Measurements from ENCODE around the gene PSKH1.
A peak's percentile ranks its signal among the peaks of the same experiment; 100 is the strongest.
"Not testable (repeated sequence)": the region's sequence is repeated elsewhere in the genome, so short reads cannot be mapped to it uniquely, and the experiment has no call there.

The PSKH1 gene

DNA sequence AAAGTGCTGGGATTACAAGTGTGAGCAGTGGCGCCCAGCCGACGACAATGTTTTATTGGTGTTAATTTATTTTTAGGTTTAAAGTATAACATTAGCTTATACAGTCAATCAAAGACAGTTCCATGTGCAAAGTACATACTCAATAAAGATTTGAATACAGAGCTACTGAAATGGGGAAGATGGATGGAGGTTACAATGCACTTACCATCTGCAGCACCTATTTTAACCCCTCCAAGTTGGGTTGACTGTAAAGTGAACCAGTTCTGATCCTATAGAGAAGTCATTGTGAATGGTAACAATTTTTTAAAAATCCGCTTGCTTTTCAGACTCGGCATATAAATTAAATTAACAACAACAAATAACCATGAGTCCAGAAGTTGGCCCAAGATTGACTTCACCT is 679 bp upstream of the PSKH1 start:
- DNase-seq, result no peak

DNA sequence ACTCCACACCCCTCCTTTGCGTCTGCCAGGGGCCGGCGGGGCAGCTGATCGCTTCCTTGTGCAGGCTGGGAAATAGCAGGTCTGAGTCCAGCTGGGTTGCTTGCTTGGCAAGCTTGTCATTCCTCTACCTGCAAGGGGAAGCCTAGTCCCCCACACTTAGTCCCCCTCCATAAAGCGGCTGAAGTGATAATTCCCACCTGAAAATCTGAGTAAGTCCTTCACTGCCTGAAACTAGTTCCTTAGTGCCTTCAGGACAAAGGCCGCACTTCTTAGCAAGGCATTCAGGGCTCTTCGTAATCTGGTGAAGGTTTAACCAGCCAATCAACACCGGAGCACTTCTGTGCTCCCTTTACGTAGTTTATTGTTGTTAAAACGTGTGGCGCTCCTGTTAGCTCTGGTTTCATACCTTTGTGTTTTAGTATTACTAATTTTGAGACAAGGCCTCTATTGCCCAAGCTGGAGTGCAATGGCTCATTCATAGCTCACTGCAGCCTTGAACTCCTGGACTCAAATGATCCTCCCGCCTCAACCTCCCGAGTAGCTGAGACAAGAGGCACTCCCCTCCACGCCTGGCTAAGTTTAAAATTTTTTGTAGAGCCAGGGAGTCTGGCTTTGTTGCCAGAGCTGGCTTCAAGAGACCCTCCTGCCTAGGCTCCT is 817 bp downstream of the PSKH1 start:
- DNase-seq, result no peak

DNA sequence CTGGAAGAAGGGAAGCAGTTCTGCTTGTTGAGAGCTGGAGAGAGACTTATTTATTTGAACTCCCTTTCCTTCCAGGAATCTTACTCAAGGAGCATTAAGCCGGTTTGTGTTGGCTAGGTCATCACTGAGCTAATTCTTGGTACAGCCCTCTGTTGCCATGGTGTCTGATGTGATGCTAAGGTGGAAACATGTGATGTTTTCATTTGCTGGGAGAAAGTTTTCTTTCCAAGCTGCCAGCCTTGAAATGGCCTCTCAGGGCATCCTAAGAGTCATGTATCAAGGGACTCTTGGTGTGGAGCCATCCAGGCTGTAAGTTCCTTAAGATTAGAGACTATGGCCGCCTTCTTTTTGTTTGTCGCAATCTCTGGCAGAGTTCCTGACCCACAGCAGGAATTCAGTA is 4.2 kb downstream of the PSKH1 start:
- DNase-seq, result no peak

DNA sequence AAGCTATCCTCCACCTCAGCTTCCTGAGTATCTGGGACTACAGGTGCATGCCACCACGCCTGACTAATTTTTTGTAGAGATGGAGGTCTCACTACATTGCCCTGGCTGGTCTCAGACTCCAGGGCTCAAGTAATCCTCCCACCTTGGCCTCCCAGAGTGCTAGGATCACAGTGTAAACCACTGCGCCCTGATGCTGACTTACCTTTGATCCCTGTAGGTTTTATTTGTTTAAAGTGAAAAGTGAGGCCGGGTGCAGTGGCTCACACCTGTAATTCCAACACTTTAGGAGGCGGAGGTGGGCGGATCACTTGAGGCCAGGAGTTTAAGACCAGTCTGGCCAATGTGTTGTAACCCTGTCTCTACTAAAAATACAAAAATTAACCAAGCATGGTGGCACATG is 8.7 kb downstream of the PSKH1 start:
- DNase-seq, result no peak

DNA sequence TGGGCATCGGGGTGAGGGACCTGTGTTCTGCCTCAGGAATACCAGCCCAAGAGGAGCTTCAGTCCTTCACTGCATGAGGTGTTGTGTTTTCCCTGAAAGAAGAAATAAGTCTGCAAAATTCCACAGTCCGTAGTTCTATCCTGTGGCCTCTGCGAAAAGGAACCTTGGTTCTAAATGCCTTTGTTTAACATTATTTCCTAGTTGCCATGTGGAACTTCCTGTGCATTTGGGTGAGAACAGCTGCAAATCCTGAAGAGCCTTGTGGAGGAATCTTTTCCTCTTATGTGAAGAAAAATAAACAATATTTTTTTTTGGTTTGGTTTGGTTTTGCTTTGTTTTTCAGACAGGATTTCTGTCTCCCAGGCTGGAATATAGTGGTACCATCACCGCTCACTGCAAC is 9.8 kb downstream of the PSKH1 start:
- DNase-seq, result no peak

DNA sequence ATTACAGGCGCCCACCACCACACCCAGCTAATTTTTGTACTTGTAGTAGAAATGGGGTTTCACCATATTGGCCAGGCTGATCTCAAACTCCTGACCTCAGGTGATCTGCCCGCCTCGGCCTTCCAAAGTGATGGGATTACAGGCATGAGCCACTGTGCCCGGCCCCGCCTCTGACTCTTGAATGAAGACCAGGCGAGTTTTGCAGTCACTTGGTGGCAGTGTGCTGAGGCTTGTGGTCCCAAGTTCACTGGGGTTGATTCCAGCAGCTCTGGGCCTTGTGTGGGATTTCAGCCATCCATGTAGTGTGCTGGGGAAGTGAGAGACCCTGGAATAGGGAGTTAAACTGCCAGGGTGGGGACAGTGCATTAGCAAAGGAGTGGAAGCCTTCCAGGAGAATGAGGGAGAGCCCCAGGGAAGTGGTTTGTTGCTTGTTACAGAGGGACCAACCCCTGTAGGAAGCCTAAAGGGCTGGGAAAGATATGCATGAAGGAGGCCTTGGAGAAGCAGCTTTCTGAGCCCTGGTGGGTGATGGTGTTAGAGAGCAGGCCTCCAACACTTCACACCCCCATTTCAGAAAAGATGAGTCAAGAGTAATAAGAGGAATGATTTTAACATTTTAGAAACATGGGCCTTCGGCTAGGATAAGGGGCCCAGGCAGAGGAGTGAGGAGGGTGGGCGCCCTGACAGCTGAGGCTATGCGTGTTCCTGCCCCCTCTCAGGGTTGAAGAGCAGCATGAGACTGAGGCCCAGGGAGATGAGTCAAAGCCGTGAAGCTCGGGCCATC is 14.5 kb downstream of the PSKH1 start:
- no peak for DNase-seq

DNA sequence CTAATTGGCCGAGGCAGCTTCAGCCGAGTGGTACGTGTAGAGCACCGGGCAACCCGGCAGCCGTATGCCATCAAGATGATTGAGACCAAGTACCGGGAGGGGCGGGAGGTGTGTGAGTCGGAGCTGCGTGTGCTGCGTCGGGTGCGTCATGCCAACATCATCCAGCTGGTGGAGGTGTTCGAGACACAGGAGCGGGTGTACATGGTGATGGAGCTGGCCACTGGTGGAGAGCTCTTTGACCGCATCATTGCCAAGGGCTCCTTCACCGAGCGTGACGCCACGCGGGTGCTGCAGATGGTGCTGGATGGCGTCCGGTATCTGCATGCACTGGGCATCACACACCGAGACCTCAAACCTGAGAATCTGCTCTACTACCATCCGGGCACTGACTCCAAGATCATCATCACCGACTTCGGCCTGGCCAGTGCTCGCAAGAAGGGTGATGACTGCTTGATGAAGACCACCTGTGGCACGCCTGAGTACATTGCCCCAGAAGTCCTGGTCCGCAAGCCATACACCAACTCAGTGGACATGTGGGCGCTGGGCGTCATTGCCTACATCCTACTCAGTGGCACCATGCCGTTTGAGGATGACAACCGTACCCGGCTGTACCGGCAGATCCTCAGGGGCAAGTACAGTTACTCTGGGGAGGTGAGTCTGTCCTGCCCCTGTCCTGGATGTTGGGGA is 16.1 kb downstream of the PSKH1 start:
- DNase-seq, result no peak

DNA sequence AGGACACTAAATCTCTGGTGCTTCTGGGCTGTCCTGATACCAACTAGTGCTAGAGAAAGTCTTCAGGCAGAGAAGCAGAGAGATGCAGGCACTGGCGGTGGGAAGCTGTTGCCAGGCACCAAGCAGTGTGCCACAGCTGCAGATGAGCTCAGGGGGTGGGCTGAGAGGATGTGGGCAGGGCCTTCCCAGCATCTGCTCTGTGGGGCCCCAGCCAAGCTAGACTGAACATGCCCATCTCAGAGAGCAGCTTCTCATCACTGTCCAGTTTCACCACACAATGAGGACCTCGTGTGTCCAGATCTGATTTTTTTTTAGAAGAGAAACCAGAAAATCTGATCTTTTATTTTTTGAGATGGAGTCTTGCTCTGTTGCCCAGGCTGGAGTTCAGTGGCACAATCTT is 17.1 kb downstream of the PSKH1 start:
- DNase-seq, result peak; percentile 40

DNA sequence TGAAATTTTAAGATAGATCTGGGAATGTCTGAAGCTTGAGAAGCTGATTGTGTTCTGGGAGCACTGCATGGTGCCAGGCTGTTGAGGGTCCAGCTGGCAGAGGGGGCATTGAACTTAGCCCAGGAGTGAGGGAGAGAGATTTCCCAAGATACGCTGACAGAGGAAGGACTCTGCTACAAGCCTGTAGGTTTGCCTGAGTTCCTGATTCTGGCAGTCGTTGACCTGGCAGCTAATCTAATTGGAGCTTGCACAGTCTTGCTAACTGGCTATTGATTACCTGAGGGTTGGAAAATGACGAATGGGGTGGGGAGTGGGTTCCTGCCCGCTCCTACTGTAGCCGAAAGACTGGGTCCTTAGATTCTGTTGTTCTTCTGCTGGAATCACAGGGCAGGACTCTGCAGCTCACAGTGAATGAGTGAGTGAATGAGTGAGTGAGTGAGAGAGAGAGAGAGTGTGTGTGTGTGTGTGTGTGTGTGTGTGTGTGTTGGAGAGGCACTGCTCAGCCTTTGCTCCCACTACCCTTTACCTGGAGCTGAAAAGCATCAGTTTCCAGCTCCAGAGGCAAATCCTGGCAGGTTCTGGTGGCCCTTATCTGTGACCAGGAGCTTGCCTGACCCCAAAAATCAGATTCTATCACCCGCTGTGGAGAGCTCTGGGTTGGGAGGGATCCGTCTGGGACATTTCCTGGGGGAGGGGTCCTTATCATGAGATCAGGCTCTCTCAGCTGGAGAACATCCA is 21.9 kb downstream of the PSKH1 start:
- DNase-seq, result no peak

DNA sequence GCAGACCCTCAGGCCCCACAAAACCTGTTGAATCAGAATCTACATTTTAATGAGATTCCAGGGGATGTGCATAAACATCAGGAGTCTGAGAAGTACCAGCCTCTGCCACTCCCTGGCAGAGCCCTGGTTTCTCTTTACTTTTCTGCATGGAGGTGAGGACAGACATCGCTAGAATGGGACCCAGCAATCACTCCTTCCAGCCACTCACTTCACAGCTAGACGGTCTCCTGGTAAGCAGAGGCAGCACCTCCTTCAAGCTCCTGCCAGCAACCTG is 22.4 kb downstream of the PSKH1 start:
- DNase-seq, result not testable (repeated sequence)

DNA sequence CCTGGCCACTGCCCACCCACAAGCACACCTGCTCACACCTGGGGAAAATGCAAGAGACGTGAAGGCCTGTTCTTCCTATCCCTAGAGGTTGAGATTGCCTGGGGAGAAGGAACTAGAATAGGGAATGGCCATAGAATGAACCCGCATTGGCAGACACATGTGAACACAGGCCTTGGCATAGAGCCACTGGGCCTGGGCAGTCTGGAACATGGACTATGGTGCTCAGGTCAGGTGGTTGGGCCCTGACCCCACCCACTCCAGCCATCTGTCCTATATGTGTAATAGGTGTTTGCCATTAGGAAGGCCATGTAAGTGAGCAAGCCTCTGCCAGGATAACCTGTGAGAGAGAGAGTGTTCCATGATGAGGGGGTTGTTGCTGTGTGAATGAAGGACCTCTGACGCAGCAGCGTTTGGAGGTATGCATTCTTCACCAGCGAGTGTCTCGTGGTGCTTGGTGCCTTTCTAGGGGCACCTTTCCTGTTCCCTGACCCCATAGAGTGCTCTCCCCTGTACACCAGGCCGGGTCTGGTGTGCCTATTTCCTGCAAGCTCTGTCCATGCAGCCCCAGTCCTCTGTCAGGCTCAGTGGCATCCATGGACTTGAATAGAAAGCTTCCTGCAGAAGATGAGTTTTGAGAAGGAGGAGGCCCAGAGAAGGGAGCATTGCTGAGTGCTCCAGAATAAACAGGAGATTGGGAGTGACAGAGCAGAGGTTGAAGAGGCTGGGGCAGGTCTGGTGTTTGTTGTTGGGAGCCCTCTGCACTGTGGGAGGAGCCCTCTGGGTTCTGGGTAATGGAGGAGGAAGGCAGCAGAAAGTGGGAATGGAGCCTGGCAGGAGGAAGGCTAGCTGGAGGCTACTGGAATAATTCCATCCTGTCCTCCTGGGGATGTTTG is 23.0 kb downstream of the PSKH1 start:
- no peak for DNase-seq

DNA sequence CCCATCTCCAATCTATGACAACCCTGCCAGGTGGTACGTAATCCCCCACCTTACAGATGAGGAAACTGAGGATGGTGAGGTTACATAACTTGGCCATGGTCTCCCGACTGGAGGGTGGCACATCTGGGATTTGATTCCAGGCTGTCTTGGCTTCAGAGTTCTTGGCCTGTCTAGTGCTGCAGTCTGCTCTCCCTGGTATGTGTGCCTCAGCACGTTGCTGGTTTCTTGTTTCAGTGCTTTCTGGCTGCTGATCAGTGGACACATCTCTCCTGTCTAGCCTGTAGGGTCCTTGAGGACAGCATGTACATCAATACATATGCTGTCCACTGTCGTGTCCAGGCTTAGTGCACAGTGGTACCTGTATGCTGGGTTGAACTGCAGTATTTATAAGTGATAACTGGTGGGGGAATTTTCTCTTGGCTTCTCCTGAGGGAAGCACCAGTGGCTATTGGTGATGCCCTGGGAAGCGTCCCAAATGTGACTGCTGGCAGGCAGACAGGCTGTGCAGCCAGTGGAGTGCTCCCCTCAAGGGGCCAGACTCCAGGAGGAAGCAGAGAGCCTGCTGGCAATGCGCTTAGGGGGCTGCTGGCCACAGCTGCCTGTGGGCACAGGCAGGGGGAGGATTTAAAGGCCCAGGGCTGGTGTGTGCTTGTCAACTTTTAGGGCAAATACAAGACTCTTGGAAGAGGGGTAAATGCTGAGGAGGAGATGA is 24.2 kb downstream of the PSKH1 start:
- no peak for DNase-seq

DNA sequence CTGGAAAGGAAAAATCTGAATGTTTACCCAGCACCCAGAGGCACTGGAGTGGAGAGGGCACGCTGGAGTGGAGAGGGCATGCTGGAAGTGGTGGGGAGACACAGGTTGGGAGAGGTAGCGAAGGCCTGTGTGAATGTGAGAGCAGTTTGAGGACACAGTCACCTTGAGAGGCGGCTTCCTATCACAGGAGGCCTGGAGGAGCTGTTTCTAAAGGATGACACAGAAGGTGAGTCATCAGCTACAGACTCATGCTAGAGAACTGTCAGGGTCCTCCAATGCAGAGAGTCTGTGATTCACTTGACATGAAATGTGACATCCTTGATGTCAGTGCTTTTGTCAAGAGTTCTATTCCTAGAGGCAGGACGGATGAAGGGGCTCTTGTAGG is 24.8 kb downstream of the PSKH1 start:
- DNase-seq, result peak; percentile 73

DNA sequence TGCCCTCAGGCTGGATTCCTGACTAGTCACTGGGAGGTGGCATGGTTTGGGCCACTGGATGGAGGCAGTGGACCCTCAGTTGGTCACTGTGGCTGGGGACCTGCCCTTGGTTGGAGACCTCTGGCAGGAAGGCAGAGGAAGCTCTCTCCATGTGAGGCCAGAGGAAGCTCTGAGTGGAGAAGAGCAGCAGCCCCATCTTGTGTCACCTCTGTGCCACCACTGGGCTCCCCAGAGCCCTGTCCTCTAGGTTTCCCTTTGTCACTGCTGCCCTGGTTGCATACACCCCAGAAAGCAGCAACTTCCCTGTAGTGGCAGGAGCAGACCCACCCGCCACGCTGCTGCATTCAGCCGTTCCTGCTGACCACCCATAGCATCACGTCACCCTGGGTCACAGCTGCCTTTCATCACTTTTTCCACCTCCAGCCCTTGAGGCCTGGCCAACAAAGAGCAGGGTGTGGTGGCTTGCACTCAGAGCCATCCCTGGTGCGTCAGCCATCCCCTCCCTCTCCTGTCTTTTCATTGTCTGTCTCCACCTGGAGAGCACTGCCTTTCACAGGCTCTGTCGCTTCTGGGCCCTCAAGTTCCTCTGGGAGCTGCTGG is 26.7 kb downstream of the PSKH1 start:
- no peak for DNase-seq

DNA sequence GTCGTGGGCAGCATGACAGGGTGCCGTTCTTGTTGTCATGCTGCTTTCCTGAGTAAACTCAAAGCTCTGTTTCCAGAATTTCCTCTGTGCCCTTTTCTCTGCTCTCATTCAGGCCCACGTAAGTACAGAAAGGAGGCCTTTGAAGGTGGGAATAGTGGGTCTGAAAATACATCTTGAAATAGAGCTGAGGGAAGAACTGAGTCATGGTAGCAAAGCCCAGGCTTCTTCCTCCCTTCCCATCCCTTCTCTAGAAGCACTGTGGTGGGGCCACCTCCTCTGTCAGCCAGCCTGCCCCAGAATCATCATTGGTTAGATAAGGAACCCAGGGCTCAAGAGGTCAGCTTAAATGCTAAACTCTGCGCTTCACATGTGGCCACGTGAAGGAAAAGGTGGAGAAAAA is 29.2 kb downstream of the PSKH1 start:
- no peak for DNase-seq

DNA sequence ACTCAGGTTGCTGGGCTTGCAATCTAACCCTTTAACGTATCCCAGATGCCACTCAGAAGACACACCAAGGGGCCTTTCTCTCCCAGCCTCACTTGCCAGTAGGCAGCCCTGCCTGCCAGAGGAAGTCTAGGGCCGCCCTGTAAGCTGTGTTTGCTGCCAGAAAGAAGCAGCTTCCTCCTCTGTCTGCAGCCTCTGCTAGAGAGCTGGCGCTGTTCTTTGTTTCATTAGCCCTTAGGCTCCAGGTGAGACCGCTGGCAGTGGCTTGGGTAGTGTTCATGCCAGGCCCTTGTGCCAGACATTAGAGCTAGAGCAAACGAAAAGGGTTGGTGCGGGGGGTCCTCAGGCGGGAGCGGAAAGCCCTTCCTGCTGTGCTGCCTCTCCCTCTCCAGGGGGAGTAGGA is 29.7 kb downstream of the PSKH1 start:
- DNase-seq, result no peak

DNA sequence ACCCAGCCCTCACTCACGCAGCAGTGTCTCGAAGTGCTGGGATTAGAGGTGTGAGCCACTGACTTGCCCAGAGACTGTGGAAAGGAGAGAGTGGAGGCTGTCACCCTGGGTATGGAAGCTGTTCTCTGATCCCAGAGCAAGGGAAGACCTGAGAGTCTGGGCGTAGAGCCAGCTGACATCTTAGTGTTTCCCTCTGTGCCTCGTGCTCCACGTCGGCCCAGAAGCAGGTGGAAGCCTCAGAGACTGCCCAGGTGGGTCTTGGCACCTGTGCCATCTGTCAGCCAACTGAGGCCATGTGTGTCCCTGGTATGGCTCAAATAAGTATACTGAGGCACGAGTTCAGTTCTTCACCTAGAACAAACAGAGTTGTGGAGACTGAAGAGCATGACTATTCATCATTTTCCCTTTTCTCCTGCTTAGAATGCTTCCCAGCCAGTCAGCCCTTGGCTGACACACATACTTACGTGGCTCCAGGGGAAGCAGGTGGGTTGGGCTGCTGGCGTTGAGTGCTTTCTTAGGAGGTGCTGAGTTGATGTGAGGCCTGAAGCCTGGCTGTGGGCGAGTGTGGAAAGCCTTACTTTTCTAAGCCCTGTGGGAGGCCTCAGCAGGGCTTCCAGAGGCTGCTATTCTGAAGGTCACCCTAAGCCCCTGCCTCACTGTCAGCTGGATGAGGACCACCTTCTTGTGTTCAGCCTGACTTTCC is 30.5 kb downstream of the PSKH1 start:
- DNase-seq, result no peak

DNA sequence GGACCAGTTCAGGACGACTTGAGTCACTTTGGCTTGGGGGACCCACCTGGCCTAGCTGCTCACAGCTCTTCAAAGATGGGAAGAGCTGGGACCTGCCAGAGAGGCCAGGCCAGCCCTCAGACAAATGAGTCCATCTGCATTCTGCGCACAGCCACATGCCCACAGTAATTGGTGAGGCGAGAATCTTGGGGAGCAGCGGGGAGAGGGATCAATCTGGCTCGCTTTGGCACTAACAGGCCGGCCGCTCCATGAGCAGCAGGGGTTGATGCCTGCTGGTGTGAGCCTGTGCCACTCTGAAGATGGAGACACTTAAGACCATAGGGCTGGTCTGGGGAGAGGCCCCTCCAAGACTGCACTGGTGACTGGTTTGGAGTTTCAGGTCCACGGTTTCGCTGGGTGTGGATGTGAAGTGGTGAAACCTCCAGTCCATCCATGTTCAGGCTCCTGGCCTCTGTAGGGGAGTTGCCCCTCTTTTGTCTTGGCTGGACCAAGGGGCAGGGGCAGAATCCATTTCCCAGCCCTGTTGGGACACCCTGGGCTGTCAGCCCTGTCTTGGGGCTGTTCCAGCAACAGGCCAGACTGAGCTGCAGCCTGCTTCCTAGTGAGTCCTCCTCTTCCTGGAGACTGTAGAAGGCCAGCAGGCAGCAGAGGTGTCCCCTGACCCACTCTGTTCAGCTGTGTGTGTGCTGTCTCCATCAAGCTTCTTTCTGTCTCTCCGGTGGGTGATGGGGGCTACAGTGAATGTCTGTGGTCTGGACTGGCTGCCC is 31.3 kb downstream of the PSKH1 start:
- no peak for DNase-seq

DNA sequence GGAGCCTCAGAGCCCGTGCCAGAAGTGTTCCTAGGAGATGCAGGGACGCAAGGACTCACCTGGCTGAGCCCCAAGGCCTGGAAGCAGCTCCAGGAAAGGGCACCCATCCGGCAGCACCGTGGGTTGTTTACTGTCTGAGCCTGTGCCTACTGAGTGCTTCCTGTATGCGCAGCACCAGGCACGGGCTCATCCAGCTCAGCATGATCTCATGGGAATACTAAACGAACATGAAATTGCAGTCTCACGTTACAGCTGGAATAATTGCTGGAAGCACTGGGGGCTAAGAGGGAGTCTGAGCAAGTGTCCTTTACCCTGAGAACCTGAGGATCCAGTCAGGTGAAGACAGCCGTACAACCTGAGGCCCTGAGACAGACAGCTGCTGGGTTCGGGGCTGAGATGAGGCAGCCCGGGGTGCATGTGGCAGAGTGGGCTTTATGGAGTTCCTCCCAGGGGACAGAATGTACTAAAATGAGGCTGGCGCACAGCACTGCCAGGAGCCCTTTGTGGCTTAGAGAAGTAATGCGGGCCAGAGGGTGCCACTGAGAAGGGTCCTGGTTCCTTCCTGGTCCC is 33.2 kb downstream of the PSKH1 start:
- DNase-seq, result no peak
